Measurements from ENCODE around the gene ATP5ME. TPM values are rescaled to one million over a fixed set of nuclear protein-coding genes. Genes with fewer than 3 reads are reported as not detected.

ATP5ME gene
- total RNA-seq, 2 donors from 2014 or later: 416 to 553 TPM

DNA sequence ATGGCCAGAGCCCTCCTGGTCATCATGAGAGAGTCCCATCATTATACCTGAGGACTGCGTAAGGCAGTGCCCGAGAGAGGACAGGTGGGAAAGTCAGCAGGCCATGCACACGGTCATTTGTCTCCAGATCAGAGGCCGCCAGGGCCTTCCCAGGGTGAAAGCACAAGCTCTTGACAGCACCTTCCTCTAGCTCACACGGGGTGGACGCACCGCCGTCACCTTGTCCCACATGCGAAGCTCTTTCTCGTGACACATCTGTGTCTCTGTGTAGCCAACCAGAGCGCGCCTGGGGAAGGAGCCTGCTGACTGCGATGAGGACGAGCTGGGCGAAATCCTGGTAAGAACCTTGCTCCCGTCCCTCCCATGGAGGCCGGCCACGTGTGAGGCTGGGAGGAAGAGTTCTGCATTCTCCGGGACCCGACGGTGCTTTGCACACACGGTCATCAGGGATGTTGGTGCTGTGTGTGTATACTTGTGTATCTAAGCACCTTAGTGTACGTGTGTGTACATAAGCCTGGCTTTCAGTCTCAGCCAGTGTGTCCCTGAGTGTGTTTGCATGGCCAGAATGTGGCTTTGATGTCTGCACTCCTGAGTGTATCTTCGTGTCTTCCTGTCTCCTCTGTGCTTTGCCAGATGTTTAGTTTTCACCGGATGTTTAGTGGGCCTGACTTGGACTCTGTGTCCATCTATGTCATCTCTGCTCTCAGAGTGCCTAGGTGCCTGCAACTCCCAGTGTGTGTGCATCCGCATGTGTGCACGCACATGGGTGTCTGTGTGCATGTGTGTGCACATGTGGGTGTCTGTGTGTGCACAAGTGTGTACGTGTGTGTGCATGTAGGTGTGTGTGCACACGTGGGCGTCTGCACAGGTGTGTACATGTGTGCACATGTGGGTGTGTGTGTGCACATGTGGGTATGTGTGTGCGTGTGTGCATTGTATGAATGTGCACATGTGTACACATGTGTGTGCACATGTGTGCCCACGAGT is 15.1 kb downstream of the ATP5ME start:
- DNase-seq: no peak
- Histone ChIP-seq H3K36me3 (no peaks in the 10 kb centered on the region), H3K9me3 (no peaks in the 10 kb centered on the region), H3K9ac (ENCODE audit: low read depth in 2 of 2, low read length in 2 of 2) (no peak overlapping the region), H3K4me3 (no peak overlapping the region), H3K4me1 (no peaks in the 10 kb centered on the region), H3K27ac (no peak overlapping the region), H3K27me3 (no peaks in the 10 kb centered on the region)
- intact Hi-C loops (cut with DNase I): no loop called here
- TF ChIP-seq, protein P1, sequence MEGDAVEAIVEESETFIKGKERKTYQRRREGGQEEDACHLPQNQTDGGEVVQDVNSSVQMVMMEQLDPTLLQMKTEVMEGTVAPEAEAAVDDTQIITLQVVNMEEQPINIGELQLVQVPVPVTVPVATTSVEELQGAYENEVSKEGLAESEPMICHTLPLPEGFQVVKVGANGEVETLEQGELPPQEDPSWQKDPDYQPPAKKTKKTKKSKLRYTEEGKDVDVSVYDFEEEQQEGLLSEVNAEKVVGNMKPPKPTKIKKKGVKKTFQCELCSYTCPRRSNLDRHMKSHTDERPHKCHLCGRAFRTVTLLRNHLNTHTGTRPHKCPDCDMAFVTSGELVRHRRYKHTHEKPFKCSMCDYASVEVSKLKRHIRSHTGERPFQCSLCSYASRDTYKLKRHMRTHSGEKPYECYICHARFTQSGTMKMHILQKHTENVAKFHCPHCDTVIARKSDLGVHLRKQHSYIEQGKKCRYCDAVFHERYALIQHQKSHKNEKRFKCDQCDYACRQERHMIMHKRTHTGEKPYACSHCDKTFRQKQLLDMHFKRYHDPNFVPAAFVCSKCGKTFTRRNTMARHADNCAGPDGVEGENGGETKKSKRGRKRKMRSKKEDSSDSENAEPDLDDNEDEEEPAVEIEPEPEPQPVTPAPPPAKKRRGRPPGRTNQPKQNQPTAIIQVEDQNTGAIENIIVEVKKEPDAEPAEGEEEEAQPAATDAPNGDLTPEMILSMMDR (IDR thresholded peaks at IDR 0.05): no peak

DNA sequence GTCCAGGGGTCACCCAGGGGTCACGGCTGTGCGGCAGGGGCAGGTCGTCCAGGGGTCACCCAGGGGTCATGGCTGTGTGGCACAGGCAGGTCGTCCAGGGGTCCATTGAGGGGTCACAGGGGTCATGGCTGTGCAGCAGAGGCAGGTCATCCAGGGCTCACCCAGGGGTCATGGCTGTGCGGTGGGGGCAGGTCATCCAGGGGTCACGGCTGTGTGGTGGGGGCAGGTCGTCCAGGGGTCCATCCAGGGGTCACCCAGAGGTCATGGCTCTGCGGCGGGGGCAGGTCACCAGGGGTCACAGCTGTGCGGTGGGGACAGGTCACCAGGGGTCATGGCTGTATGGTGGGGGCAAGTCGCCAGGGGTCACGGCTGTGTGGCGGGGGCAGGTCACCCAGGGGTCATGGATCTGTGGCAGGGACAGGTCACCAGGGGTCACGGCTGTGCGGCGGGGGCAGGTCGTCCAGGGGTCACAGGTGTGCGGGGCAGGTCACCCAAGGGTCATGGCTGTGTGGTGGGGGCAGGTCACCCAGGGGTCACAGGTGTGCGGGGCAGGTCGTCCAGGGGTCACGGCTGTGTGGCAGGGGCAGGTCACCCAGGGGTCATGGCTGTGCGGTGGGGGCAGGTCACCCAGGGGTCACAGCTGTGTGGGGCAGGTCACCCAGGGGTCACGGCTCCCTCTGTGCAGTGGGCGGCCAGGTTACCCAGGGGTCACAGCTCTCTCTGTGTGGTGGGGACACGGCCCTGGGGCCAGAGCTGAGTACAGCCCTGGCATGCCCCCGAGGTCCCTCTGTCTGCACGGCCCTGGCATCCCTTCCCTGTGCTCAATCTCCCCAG is 16.0 kb downstream of the ATP5ME start:
- TF ChIP-seq, protein P1 (IDR thresholded peaks at IDR 0.05): no peak
- no peaks in the 10 kb centered on the region for H3K9me3 ChIP-seq
- no peak overlapping the region for H3K9ac ChIP-seq (ENCODE audit: low read depth in 2 of 2, low read length in 2 of 2)
- no peak for DNase-seq
- H3K4me1 ChIP-seq: no peaks in the 10 kb centered on the region
- H3K27ac ChIP-seq: no peak overlapping the region
- no peaks in the 10 kb centered on the region for H3K27me3 ChIP-seq
- intact Hi-C loops (cut with DNase I): no loop called here
- no peaks in the 10 kb centered on the region for H3K36me3 ChIP-seq
- no peak overlapping the region for H3K4me3 ChIP-seq

DNA sequence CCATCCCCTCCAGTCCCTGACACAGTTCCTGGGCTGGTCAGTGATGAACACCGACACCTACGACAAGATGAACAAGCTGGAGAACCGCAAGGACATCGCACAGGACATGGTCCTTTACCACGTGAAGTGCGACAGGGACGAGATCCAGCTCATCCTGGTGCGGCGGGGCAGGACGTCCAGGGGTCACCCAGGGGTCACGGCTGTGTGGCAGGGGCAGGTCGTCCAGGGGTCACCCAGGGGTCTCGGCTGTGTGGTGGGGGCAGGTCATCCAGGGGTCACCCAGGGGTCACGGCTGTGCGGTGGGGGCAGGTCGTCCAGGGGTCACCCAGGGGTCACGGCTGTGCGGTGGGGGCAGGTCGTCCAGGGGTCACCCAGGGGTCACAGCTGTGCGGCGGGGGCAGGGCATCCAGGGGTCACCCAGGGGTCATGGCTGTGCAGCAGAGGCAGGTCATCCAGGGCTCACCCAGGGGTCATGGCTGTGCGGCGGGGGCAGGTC is 16.7 kb downstream of the ATP5ME start:
- no peak for DNase-seq
- Histone ChIP-seq H3K36me3 (no peaks in the 10 kb centered on the region), H3K4me1 (no peaks in the 10 kb centered on the region), H3K9ac (ENCODE audit: low read depth in 2 of 2, low read length in 2 of 2) (no peak overlapping the region), H3K4me3 (no peak overlapping the region), H3K9me3 (no peaks in the 10 kb centered on the region), H3K27me3 (no peaks in the 10 kb centered on the region), H3K27ac (no peak overlapping the region)
- TF ChIP-seq, protein P1 (IDR thresholded peaks at IDR 0.05): no peak
- intact Hi-C loops (cut with DNase I): no loop called here

DNA sequence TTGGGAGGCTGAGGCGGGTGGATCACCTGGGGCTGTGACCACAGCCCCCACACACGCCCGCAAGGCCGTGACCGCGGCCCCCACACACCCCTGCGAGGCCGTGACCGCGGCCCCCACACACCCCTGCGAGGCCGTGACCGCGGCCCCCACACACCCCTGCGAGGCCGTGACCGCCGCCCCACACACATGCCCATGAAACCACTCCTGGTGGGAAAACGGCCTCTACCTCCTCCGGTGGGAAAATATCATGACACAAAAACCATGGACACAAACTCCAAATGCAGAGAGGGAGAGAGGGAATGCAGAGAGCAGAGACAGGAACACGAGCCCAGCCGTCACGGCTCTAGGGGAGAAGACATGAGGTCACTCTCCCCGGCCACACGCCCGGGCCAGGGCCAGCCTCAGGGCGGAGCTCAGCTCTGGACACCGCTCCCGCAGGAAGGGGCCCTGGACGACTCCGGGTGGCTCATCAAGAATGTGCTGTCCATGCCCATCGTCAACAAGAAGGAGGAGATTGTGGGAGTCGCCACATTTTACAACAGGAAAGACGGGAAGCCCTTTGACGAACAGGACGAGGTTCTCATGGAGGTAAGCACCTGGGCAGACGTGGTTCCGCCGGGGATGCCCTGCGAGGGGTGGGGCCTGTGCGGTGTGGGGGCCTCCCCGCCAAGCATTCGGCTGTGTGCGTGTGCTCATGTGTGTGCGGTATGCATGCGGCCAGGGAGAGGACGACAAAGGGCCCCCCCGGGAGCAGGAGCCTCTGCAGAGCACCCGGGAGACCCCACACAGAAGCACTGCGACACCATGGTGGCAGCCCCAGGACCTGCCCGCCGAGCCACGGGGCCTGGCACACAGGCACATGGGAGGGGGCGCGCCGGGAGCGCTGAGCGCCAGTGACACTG is 17.4 kb downstream of the ATP5ME start:
- Histone ChIP-seq H3K9ac (ENCODE audit: low read depth in 2 of 2, low read length in 2 of 2) (no peak overlapping the region), H3K27me3 (peaks cover 1% of the 10 kb centered on the region), H3K27ac (no peak overlapping the region), H3K4me3 (no peak overlapping the region), H3K4me1 (no peaks in the 10 kb centered on the region), H3K36me3 (no peaks in the 10 kb centered on the region), H3K9me3 (no peaks in the 10 kb centered on the region)
- intact Hi-C loops (cut with DNase I): no loop called here
- no peak for DNase-seq
- TF ChIP-seq, protein P1 (IDR thresholded peaks at IDR 0.05): no peak

All from colonic mucosa (tissue), 4 donors.